Panc1 (cell line): ENCODE data around the gene KIF26A.

Source experiments
- CTCF ChIP-seq: fragments of 450-650 bp; IDR thresholded peaks from 2 replicates; pipeline ENCODE4 v1.5.1; 2017; ENCODE audit warnings: mild to moderate bottlenecking
- POLR2AphosphoS5 ChIP-seq: IDR thresholded peaks from 2 replicates; pipeline ENCODE4 v1.6.1; 2012; ENCODE audit warnings: mild to moderate bottlenecking, low read depth, low read length, moderate library complexity
- REST ChIP-seq, 2 experiments: IDR thresholded peaks; 2 replicates each; pipeline ENCODE4 v1.6.1; 2011 to 2012; ENCODE audit warnings: low read depth in 2 of 2, control low read depth in 1 of 2, low read length in 1 of 2, mild to moderate bottlenecking in 1 of 2, moderate library complexity in 1 of 2; ENCODE audit not compliant: insufficient read depth in 1 of 2
- SIN3A ChIP-seq: IDR thresholded peaks from 2 replicates; pipeline ENCODE4 v1.6.1; 2012; ENCODE audit warnings: low read depth, mild to moderate bottlenecking, low read length, moderate library complexity, borderline replicate concordance; ENCODE audit not compliant: insufficient read depth
- TCF7L2 ChIP-seq: IDR thresholded peaks from 2 replicates; pipeline ENCODE4 v1.6.1; 2011; ENCODE audit warnings: mild to moderate bottlenecking, low read depth, low read length, inconsistent platforms

- TF ChIP-seq TCF7L2 (no peak), POLR2AphosphoS5 (no peak), CTCF (no peak), SIN3A (no peak), REST (IDR thresholded peaks at IDR 0.05; ENCODE audit: insufficient read depth in 1 of 2, low read depth in 2 of 2, low read length in 1 of 2) (no peak)
Observed at GRCh38 chr14:104168603-104169002, 30.2 kb downstream of the KIF26A start.
